GM12872 (cell line): Measurements from ENCODE around the gene LPP.

Source experiments
- TF ChIP-seq, protein P1 (sequence below): IDR thresholded peaks from 3 replicates; pipeline ENCODE4 v1.5.1; 2011; ENCODE audit warnings: low read depth, mild to moderate bottlenecking, low read length, moderate library complexity; ENCODE audit not compliant: insufficient read depth

LPP gene

DNA sequence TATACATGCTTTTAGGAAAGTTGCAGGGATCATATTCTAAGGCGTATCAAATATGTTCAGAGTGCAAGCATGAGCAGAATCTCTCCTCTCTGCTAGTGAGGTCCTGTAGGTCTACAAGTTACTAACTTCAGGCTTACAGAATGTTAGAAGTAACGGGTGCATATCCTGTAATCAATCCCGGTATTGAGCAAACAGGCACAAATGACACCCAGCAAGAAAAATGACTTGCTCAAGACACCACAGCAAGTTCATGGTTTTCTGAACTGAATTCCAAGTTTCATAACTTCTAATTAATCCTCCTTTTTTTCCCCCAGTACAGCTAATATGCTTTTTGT, 663.9 kb downstream of the LPP start:
- TF ChIP-seq, protein P1, sequence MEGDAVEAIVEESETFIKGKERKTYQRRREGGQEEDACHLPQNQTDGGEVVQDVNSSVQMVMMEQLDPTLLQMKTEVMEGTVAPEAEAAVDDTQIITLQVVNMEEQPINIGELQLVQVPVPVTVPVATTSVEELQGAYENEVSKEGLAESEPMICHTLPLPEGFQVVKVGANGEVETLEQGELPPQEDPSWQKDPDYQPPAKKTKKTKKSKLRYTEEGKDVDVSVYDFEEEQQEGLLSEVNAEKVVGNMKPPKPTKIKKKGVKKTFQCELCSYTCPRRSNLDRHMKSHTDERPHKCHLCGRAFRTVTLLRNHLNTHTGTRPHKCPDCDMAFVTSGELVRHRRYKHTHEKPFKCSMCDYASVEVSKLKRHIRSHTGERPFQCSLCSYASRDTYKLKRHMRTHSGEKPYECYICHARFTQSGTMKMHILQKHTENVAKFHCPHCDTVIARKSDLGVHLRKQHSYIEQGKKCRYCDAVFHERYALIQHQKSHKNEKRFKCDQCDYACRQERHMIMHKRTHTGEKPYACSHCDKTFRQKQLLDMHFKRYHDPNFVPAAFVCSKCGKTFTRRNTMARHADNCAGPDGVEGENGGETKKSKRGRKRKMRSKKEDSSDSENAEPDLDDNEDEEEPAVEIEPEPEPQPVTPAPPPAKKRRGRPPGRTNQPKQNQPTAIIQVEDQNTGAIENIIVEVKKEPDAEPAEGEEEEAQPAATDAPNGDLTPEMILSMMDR = no peak

- TF ChIP-seq, protein P1 = no peak
These were observed 664.3 kb downstream of the LPP start for GRCh38 chr3:188818282-188818681.

DNA sequence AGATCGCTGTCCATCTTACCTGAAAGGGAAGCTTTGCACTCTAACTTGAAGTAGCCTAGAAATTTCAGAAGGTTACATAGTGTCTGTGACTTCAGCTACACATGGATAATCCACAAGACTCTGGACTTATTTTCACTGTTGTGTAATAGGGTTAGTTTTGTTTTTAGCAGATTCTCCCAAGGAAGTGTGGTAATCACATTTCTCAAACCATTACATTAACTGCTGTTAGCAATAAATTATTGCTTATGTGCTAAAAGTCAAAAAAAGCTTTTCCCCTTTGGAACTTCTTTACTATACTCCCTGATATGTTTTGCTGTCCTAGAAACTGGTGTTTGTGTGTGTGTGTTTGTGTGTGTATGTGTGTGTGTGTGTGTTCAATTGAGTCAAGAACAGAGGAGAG, 666.0 kb downstream of the LPP start:
- TF ChIP-seq, protein P1 = no peak

- TF ChIP-seq, protein P1 = no peak
These were observed 668.0 kb downstream of the LPP start for GRCh38 chr3:188822004-188822403.

DNA sequence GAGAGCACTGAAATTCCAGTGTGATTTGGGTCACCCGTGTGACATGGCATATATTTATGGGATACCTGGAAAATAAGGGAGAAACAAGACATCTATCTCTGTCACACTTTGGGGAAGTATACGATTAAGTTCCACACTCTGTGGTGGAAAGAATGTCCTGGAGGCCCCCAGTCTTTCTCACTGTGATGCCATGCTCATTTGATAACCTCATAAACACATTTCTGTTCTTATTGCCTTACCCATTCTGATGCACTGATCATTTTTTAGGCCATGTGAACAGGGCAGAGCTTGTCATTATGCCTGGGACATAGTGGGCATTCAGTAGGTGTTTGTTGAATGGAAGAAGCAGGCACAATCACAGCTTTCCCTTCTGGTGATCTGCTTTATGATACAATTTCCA, 668.5 kb downstream of the LPP start:
- TF ChIP-seq, protein P1 = no peak

DNA sequence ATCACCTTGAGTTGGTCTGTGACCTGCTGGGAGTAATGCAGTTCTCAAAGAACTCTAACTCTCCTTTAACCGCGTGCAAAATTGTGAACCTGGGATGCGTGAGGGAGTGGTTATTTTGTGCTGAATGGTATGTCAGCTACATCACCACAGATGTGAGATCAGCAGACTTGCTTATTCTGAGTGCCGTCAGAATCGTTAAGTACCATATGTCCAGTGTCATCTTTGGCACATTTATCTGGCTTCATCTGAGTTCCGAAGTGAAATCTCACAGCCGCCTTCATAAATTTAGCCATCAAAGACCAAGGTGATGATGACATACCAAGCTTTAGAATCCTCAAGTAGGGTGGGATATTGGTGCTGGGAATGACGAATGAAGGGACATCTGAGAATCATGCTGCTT, 670.6 kb downstream of the LPP start:
- TF ChIP-seq, protein P1 = no peak

GRCh38 chr3:188825901-188826300, 671.9 kb downstream of the LPP start:
- TF ChIP-seq, protein P1 = no peak

- TF ChIP-seq, protein P1 = no peak
These were observed 672.6 kb downstream of the LPP start for GRCh38 chr3:188826574-188826973.
